ENCODE data around the gene BICRAL.
"Not testable (repeated sequence)": the region's sequence is repeated elsewhere in the genome, so short reads cannot be mapped to it uniquely, and the experiment has no call there.

BICRAL gene

DNA sequence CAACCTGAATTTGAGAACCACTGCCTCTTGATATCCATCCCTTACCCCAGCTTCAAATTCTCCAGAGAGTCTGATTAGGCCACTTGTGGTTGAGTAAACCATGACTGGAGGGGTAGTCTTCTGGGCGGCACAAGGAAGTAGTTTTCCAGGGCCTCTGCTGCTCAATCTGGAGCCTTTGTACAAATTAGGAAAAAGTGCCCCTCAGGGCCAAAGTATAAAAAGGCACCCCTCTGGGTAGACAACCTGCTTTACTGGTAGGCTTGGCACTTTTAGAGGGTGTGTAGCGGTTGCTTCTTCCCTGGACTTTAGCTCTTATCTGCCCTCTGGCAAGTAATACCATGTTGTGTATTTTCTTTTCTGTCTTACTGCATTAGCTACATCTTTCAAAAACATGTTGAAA, 64.7 kb downstream of the BICRAL start:
- no peak for DNase-seq

DNA sequence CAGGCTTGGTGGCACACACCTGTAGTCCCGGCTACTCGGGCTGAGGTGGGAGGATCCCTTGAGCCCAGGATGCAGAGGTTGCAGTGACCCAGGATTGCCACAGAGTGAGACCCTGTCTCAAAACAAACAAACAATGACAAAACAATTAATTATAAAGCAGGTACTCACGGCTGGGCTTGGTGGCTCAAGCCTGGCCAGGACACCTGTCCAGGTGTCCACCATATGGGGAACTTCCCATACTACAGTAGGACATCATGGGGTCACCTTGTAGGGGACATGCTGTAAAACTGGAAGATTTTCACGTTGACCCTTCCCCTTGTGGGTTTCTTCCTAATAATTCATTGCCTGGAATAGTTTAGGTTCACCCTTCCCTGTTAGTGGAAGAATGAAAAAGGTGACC, 66.8 kb downstream of the BICRAL start:
- no peak for DNase-seq

DNA sequence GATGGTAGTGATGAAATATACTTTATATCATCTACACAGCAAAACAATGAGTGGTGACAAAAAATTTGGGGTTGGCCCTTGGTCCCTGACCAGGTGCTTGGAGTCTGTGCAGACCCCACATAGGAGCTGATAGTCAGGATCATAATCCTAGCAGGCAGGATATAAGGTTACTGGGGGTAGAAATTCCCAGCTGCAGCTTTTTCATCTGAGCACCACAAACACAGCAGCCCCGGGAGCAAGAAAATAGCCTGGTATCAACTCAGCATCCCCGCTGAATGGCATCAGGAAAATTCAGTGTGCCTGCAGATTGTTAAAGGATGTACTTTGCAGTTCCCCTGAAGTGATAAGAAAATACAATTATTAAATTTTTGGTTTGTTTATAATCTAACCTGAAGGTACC, 69.7 kb downstream of the BICRAL start:
- DNase-seq: no peak

DNA sequence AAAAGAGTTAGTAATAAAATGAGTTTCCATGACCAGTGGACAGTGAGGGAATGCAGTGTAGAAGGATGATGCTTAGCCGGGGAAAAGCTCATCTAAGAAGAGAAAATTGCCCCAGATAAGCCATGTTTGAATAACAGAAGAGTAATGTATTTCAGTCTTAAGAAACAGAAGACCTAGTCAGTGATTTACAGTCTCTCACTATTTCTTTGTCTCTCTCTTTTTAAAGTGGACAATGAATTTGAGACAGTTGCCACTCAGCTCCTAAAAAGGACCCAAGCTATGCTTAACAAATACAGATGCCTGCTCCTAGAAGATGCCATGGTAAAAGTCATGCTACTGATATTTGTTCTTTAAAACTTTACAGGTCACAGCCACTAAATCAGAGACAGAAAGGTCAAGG, 78.2 kb downstream of the BICRAL start:
- no peak for DNase-seq

DNA sequence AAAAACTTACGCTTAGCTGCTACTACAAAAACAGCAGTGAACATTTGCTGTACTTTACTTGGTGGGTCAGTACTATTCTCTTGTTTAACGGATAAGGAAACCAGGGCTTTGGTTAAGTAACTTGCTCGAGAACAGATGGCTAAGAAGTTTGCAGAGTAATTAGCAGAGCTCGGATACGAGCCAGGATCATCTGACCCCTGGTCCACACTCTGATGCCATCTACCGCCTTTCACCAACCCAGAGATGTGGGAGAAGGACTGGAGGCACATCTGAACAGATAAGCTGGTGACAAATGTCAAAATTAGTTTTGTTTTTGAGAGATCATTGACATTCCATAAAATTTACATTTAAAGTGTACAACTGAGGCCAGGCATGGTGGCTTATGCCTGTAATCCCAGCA, 78.6 kb downstream of the BICRAL start:
- no peak for DNase-seq

DNA sequence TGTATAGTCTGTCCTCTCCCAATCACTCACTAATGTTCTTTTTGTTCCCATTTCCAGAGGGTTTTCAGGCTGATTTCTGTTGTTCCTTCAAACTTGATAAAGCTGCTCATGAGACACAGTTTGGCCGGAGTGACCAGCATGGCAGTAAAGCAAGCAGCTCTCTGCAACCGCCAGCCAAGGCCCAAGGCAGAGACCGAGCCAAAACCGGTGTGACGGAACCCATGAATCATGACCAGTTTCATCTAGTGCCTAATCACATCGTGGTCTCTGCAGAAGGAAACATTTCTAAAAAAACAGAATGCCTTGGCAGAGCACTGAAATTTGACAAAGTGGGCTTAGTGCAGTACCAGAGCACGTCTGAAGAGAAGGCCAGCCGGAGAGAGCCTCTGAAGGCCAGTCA, 82.8 kb downstream of the BICRAL start:
- DNase-seq: no peak

DNA sequence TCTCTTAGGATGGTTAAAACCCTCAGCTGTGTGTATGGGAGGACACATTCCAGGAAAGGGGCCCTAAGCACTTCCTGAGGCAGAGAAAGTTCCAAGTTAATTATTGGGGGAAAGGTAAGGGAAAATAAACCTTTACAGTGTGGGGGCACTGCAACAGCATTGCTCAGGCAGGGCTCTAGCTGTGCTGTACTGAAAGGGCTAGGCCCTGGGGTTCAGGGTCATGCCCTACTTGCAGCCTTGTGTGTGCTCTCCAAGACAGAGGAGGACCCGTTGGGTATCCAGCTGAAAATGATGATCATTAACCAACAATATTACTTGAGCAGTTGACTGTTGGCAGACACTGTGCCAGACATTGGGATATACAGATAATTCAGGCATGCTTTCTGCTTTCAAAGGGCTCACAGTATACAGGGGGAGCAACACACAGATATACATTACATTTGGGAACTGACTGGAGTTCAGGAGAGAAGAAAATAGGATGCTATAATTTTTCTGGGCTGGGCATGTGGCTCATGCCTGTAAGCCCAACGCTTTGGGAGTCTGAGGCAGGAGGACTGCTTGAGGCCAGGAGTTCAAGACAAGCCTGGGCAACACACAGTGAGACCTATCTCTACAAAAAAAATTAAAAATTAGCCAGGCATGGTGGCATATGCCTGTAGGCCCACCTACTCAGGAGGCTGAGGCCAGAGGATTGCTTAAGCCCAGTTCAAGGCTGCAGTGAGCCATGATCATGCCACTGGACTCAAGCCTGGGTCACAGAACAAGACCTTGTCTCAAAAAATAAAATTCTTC, 88.5 kb downstream of the BICRAL start:
- no peak for DNase-seq

DNA sequence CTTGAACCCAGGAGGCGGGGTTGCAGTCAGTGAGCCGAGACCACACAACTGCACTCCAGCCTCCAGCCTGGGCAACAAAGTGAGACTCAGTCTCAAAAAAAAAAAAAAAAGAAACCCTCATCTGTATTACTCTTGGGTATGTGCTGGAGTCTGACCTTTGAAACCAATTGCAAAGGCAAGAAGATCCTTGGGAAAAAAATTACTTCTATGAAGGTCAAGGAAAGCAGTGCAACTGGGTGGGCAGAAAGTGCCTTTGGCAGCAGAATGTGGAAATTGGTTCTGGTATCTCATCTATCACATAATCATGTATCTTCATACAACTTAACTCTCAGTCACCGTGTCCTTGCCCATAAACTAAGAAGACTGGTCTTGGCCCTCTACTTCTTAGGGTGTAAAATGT, 89.9 kb downstream of the BICRAL start:
- DNase-seq: no peak

DNA sequence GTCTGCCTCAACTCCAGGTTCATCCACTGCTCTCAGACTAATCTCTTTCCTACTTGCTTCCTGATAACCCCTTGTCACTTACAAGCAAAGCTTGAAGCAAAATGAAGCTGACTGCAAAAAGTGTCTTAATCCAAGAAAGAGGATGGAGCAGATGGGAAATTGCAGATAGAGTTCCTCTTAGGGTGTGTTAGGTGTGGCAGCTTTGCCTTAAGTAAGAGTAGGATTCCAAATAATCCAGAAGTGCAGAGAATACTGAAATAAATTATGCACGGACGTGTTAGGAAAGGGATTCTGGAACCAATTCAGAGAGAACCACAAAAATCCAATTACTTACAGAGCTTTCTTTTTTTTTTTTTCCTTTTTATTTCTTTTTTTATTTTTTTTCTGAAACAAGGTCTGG, 91.5 kb downstream of the BICRAL start:
- DNase-seq: no peak

DNA sequence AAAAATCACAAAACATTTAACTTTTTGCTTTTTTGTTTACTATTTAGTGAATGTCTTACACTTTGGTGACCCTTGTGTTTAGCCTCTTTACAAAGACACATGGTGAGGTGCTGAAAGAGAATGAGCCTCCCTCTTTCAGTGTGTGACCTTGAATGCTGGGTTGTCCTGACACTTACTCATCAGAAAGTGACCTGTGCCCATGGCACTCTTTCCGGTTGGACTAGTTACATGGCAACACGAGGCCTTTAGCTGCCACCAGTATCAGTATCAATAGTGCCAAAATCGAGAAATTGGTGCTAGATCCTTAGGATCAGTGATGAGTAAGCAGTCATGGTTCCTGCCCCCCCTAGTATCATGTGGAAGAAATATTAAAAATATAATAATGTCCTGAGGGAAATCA, 95.8 kb downstream of the BICRAL start:
- DNase-seq: no peak

DNA sequence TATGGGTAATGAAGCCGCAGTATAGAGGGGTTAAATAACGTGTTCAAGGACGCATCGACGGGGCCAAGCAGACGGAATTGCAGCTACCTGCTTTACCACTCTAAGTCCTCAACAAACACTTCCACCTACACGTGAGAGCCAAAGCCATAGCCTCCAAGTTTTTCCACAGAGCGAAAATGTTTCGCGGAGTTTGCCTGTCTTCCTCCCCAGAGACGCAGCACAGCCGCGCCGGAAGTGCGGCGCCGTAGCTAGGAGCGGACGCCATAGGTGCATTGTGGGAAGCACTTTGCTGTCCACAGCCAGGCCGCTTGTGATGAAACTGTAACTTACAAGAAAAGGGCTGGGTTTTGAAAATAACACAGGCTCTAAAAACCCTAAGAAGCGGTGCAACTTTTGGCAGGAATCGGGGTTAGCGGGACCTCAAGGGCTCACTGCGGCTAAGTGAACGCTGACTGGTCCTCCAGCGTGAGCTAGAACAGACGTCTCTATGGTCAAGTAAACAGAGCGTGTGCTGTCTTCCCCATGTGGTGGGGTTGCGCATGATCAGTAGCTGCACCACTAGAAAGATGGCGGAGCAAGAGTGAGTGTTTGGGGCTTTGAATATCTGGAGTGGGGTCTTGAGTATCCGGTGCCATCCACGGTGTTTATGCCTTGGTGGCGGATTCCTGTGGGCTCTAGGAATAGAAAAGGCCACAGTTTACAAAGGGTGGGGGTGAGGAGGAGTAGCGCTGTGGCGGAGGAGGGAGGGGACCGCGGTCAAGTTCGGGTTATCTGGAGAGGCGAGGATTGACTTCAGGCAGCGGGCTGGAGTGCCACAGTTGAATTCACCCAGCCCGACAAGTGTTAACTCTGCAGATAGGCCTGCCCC, 97.8 kb downstream of the BICRAL start, which contains the start of gene RPL7L1:
Gene RPL7L1 (plus strand): TSS at position 245 of the 868 bp plus-strand sequence. CDS start 295 bp downstream, at position 540.
- peak; percentile 74 for DNase-seq

DNA sequence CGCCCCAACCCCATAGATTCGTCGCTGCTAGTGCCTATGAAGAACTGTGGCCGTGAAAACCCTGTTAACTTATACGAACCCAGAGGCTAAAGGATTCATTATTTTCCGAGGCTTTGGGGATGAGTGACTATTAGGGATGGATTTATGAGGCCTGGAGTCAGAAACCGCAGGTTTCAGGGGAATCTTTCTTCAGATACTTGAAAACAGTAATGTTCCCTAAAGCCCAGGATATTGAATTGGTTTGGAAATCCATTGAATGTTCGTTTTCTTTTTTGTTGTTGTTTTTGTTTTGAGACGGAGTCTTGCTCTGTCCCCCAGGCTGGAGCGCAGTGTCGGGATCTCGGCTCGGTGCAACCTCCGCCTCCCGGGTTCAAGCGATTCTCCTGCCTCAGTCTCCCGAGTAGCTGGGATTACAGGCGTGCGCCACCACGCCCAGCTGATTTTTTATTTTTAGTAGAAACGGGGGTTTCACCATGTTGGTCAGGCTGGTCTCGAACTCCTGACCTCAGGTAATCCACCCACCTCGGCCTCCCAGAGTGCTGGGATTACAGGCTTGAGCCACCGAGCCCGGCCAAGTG, 98.5 kb downstream of the BICRAL start:
- not testable (repeated sequence) for DNase-seq

DNA sequence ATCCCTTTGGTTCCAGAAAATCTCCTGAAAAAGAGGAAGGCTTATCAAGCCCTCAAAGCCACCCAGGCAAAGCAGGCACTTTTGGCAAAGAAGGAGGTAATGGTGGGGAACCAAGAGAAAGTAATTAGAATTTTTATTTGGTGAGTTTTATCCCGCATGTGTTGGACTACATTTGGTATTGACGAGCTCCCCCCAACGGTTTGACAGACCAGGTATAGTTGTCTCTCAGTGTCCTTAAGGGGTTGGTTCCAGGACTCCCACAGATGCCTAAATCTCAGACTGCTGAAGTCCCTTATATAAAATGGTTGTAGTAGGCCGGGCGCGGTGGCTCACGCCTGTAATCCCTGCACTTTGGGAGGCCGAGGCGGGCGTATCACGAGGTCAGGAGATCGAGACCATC, 99.0 kb downstream of the BICRAL start:
- not testable (repeated sequence) for DNase-seq

DNA sequence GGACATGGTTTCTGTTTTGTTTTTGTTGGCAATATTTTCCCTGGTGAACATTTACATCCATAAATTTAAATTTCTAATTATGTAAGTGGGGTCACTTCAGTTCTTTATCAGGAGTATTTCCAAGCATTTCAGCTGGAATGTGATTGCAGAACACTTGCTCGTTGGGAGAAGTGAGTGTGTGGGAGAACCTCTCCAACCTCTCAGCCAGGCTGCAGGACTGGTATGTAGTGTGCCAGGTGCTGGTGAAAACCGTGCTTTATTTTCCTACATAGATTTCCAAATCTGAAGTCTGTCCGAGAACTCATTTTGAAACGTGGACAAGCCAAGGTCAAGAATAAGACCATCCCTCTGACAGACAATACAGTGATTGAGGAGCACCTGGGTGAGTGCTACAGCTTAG, 103.8 kb downstream of the BICRAL start:
- DNase-seq: no peak

DNA sequence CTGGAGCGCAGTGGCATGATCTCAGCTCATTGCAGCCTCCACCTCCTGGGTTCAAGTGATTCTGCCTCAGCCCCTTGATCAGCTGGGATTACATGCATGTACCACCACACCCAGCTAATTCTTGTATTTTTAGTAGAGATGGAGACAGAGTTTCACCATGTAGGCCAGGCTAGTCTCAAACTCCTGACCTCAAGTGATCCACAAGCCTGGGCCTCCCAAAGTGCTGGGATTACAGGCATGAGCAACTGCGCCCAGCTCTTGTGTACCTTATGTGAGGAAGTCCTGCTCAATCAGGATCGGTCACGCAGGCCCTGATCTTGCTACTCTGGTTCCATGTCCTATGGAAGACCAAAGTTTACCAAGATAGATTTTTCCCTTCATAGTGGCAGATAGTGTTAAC, 106.3 kb downstream of the BICRAL start:
- DNase-seq: not testable (repeated sequence)

DNA sequence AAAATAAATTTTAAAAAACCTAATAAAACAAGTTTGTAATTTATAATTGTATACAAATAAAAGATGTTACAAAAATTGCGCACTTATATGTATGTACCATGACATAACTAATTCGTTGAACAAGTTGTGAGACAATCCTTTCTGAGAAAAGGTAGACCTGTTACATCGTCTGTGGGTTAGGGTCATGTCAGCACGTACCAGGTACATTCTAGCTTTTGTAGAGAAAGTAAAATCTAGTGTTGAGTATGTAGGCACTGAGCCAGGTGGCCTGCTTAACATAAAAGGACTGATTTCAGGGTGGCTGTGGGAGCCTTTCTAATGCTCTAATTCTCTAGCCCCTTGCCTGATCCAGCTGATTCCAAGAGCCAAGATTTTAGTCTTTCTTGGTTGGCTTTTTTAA, 108.0 kb downstream of the BICRAL start:
- no peak for DNase-seq

DNA sequence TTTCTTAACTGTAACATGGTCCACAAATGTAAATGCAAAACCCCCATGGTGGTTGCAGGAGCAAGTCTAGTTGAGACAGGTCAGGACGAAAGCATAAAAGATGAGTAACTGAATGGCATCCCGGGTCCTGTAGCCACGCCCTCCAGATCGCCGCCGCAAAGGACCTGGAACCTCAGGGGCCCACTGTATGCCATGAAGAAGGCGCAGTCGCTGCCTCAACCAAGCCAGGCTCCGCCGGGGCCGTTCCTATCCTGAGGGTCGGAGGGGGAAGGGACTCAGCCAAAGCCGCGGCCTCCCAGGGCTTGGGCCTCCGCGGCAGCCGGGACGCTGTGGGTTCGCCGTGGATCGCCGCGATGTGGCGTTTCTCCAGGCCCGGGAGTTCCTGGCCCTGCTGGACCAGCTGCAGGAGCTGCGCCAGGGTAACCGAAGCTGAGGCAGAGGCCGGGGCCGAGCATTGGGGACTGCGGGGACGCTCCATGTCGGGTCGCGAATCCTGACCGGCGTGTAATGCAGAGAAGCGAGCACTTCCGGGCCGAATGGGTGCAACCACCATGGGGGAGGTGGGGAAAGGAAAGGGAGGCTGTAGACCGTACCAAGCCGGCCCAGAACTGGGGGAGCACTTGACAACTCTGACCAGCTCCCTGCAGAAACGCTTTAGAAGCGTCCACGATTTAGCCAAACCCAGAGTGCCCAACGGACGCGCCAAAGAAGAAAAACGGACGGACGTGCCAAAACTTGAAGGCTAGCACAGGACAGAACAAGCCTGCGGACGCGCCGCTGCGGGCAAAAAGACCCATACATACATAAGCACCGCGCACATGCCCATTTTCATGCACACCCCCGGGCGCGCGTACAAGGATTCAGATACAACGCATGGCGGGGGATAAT, 108.7 kb downstream of the BICRAL start:
- DNase-seq: peak; percentile 86

DNA sequence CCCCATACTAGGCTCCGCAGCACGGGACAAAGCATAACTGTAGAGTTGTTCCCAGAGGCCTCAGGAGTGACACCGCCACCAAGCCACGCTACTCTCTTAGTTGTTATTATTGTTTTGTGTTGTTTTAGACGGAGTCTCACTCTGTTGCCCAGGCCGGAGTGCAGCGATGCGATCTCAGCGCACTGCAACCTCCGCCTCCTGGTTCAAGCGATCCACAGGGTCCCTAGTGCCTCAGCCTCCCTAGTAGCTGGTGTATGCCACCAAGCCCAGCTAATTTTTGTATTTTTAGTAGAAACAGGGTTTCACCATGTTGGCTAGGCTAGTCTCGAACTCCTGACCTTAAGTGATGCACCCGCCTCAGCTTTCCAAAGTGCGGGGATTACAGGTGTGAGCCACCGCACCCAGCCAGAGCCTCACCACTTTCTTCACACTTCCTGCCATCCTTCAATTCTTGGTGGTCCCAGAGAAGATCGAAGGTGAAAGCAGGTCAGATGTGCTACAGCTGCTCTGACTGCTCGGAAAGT, 109.4 kb downstream of the BICRAL start:
- DNase-seq: no peak

DNA sequence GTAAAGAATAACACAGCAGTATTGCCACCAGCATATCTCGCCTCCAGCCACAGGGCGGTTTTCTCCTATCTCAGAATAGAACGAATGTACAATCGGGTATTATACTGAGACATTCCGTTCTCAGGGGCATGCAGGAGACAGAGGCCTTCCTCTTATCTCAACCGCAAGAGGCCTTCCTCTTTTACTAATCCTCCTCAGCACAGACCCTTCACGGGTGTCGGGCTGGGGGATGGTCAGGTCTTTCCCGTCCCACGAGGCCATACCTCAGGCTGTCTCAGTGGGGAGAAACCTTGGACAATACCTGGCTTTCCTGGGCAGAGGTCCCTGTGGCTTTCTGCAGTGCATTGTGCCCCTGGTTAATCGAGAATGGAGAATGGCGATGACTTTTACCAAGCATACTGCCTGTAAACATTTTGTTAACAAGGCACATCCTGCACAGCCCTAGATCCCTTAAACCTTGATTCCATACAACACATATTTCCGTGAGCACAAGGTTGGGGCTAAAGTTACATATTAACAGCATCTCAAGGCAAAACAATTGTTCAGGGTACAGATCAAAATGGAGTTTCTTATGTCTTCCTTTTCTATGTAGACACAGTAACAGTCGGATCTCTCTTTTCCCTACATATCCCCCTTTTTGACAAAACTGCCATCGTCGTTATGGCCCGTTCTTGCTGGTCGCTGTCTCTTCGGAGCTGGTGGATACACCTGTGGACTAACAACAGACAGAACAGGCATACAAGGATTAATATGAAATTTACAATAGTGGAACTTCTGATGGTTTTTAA, 112.4 kb downstream of the BICRAL start:
- not testable (repeated sequence) for DNase-seq

DNA sequence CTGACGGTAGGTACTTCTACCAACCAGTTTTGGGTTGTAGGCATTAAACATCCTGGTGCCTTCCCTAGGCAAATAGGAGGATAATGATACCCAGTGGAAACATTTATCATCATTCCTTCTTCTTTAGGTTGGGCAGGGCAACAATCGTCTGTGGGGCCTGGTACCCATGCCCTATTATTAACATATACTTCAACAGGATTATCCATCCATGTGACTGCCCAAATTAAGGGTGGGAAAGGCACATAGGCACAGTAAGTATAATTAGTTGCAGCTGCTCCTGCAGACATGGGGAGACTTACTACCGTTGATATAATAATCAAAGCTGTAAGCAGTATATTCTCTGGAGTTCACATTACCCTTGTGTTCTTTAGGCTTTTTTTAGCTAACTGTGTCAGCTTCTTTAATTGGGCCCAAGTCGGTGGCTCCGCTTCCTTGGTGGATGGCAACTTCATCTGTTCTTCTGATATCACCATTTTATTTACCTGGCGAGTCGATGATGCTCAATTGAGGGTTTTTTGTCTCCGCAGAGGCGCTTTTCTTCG, 114.4 kb downstream of the BICRAL start:
- no peak for DNase-seq

DNA sequence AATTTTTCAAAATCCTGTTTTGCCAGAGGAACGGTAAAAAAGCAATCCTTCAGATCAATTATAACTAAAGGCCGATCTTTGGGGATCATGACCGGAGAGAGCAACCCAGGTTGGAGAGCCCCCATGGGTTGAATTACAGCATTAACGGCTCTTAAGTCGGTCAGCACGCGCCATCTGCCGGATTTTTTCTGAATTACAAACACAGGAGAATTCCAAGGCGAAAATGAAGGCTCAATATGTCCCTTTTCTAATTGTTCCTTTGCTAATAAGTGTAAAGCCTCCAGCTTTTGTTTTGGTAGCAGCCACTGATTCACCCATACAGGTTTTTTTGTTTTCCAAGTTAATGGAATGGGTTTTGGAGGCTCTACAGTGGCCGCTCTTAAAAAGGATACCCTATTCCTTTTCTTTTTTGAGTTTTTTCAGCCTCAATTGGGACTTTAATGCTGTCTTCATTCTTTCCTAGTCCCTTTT, 117.1 kb downstream of the BICRAL start:
- DNase-seq: peak; percentile 70

Data from activated CD8-positive, alpha-beta memory T cell treated with anti-CD3 and anti-CD28 coated beads, Interleukin-2, amount 50 U/mL, for 4 hours (primary cell).